BJ (cell line): ENCODE measurements around the gene MEAK7. TPM values are rescaled to one million over a fixed set of nuclear protein-coding genes. Genes with fewer than 3 reads are reported as not detected.

Experiments used
- CTCF ChIA-PET: fragments of 350-600 bp; formaldehyde crosslinking; extraction: SDS; loops from one replicate; lab custom pipeline; 2021; ENCODE audit warnings: antibody characterized with exemption, inconsistent platforms; lab: Yijun Ruan, JAX
- POLR2A ChIA-PET: fragments of 300-600 bp; sonication (Branson Sonifier 250); formaldehyde crosslinking; extraction: SDS; loops from one replicate; lab custom pipeline; 2021; ENCODE audit warnings: antibody characterized with exemption; lab: Charles Lee
- DNase-seq: peaks from one replicate; pipeline ENCODE4 v3.0.0-alpha.2; 2011; ENCODE audit warnings: low read depth
- H3K27me3 ChIP-seq: 2 replicates; pipeline ENCODE4 v1.6.0; 2011; ENCODE audit warnings: low read length; ENCODE audit not compliant: control insufficient read depth, insufficient read depth
- H3K36me3 ChIP-seq: 2 replicates; pipeline ENCODE4 v1.5.1; 2011; ENCODE audit warnings: low read length; ENCODE audit not compliant: control insufficient read depth, insufficient read depth
- H3K4me3 ChIP-seq: 2 replicates; pipeline ENCODE4 v1.5.1; 2011; ENCODE audit warnings: low read depth, mild to moderate bottlenecking, control low read depth, low read length
- CTCF ChIP-seq: IDR thresholded peaks from 2 replicates; pipeline ENCODE4 v1.5.1; 2011; ENCODE audit warnings: low read depth, mild to moderate bottlenecking, control low read depth, inconsistent platforms, low read length, moderate library complexity; ENCODE audit not compliant: insufficient read depth
- polyA plus RNA-seq: library from polyadenylated mRNA; depleted of rRNA; stranded (reverse); fragments of >200 nt; gene quantifications from 2 replicates; pipeline ENCODE4 v1.2.3, GENCODE V29; 2011

MEAK7 gene
- polyA plus RNA-seq, 1 experiment, result 41.2 TPM

- Histone ChIP-seq H3K27me3 (no peaks in the 10 kb centered on the region), H3K36me3 (peaks cover 12% of the 10 kb centered on the region), H3K4me3 (no peak overlapping the region)
- ChIA-PET CTCF (interaction anchor here (1.3 to 13.2 kb wide), 3 partner anchors 8 to 119 kb away, joined by 4 to 169 read pairs (median 4); partner anchors contain the start of gene COTL1), POLR2A (no interaction called here)
- no peak for TF ChIP-seq CTCF
- DNase-seq, result no peak
These were observed 1.9 kb downstream of the MEAK7 start for GRCh38 chr16:84502581-84502980.

GRCh38 chr16:84502075-84502474 is 2.4 kb downstream of the MEAK7 start:
- Histone ChIP-seq H3K36me3 (peaks cover 15% of the 10 kb centered on the region), H3K27me3 (no peaks in the 10 kb centered on the region), H3K4me3 (no peak overlapping the region)
- no peak for DNase-seq
- ChIA-PET CTCF (no interaction called here), POLR2A (no interaction called here)
- TF ChIP-seq CTCF, result no peak

GRCh38 chr16:84501077-84501735 is 3.3 kb downstream of the MEAK7 start:
- no peak for DNase-seq
- ChIA-PET CTCF (no interaction called here), POLR2A (no interaction called here)
- Histone ChIP-seq H3K4me3 (no peak overlapping the region), H3K27me3 (no peaks in the 10 kb centered on the region), H3K36me3 (peaks cover 17% of the 10 kb centered on the region)
- no peak for TF ChIP-seq CTCF

GRCh38 chr16:84500531-84500930 is 3.9 kb downstream of the MEAK7 start:
- H3K36me3 ChIP-seq, result peaks cover 17% of the 10 kb centered on the region
- no peak overlapping the region for H3K4me3 ChIP-seq
- TF ChIP-seq CTCF, result no peak
- ChIA-PET POLR2A (no interaction called here), CTCF (no interaction called here)
- no peaks in the 10 kb centered on the region for H3K27me3 ChIP-seq
- no peak for DNase-seq

GRCh38 chr16:84499638-84500037 is 4.8 kb downstream of the MEAK7 start:
- Histone ChIP-seq H3K27me3 (no peaks in the 10 kb centered on the region), H3K4me3 (no peak overlapping the region), H3K36me3 (peaks cover 20% of the 10 kb centered on the region)
- DNase-seq, result no peak
- TF ChIP-seq CTCF, result no peak
- ChIA-PET POLR2A (no interaction called here), CTCF (no interaction called here)
